DOHH2 (cell line): ENCODE measurements around the gene CACNA2D4.

Experiments used
- EZH2phosphoT487 ChIP-seq: fragments of 200-600 bp; sonication (generic); IDR thresholded peaks from 2 replicates; pipeline ENCODE4 v1.6.1; 2017; ENCODE audit warnings: borderline replicate concordance, mild to moderate bottlenecking, antibody characterized with exemption, low read length, moderate library complexity, mixed read lengths
- TF ChIP-seq, protein P1 (sequence below): fragments of 200-600 bp; sonication (generic); IDR thresholded peaks from one replicate; pipeline ENCODE4 v1.5.1; 2014; ENCODE audit warnings: antibody characterized with exemption, mild to moderate bottlenecking, low read depth, low read length; ENCODE audit not compliant: poor library complexity, severe bottlenecking

- TF ChIP-seq, protein P1, sequence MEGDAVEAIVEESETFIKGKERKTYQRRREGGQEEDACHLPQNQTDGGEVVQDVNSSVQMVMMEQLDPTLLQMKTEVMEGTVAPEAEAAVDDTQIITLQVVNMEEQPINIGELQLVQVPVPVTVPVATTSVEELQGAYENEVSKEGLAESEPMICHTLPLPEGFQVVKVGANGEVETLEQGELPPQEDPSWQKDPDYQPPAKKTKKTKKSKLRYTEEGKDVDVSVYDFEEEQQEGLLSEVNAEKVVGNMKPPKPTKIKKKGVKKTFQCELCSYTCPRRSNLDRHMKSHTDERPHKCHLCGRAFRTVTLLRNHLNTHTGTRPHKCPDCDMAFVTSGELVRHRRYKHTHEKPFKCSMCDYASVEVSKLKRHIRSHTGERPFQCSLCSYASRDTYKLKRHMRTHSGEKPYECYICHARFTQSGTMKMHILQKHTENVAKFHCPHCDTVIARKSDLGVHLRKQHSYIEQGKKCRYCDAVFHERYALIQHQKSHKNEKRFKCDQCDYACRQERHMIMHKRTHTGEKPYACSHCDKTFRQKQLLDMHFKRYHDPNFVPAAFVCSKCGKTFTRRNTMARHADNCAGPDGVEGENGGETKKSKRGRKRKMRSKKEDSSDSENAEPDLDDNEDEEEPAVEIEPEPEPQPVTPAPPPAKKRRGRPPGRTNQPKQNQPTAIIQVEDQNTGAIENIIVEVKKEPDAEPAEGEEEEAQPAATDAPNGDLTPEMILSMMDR = no peak
- TF ChIP-seq EZH2phosphoT487 = no peak
Measured at GRCh38 chr12:1949771-1950470, 31.5 kb upstream of the CACNA2D4 start.
